Activated T-cell treated with anti-CD3 and anti-CD28 coated beads for 24 hours (primary cell): Measurements from ENCODE around the gene LIF.
"Not testable (repeated sequence)": the region's sequence is repeated elsewhere in the genome, so short reads cannot be mapped to it uniquely, and the experiment has no call there.

ENCODE experiments used
- DNase-seq: peaks from one replicate; pipeline ENCODE4 v3.0.0-alpha.2; 2020; ENCODE audit warnings: low read depth

LIF gene

GRCh38 chr22:30206944-30207343, 39.6 kb downstream of the LIF start:
- no peak for DNase-seq

GRCh38 chr22:30205281-30206115, 41.1 kb downstream of the LIF start:
- no peak for DNase-seq

- no peak for DNase-seq
Measured at GRCh38 chr22:30204742-30205111, 41.8 kb downstream of the LIF start.

- no peak for DNase-seq
Measured at GRCh38 chr22:30204015-30204741, 42.4 kb downstream of the LIF start.

- DNase-seq: no peak
Measured at GRCh38 chr22:30202531-30203006, 44.0 kb downstream of the LIF start.

- DNase-seq: no peak
Measured at GRCh38 chr22:30201945-30202344, 44.6 kb downstream of the LIF start.

- not testable (repeated sequence) for DNase-seq
Measured at GRCh38 chr22:30200905-30201304, 45.7 kb downstream of the LIF start.

GRCh38 chr22:30198921-30199320, 47.6 kb downstream of the LIF start:
- DNase-seq: no peak

- DNase-seq: no peak
Measured at GRCh38 chr22:30198152-30198825, 48.3 kb downstream of the LIF start.

- DNase-seq: no peak
Measured at GRCh38 chr22:30197389-30197788, 49.2 kb downstream of the LIF start.

GRCh38 chr22:30196880-30197336, 49.7 kb downstream of the LIF start:
- no peak for DNase-seq

- peak; percentile 32 for DNase-seq
Measured at GRCh38 chr22:30196141-30196879, 50.2 kb downstream of the LIF start.

- DNase-seq: no peak
Measured at GRCh38 chr22:30195245-30196140, 51.1 kb downstream of the LIF start.

GRCh38 chr22:30193031-30193775, 53.4 kb downstream of the LIF start:
- DNase-seq: no peak

- DNase-seq: no peak
Measured at GRCh38 chr22:30192427-30192826, 54.1 kb downstream of the LIF start.

GRCh38 chr22:30191040-30191701, 55.4 kb downstream of the LIF start:
- no peak for DNase-seq

GRCh38 chr22:30190574-30190973, 56.0 kb downstream of the LIF start:
- DNase-seq: no peak
